Measurements from ENCODE around the gene CDHR5.

Gene CDHR5

GRCh38 chr11:596374-596773 lies 28.4 kb downstream of the CDHR5 start:
- no peak overlapping the region for H3K27ac ChIP-seq
- no peak overlapping the region for H3K4me2 ChIP-seq (ENCODE audit: low read length)
- H2AFZ ChIP-seq: no peak overlapping the region
- peaks cover 2% of the 10 kb centered on the region for H3K79me2 ChIP-seq
- no peaks in the 10 kb centered on the region for H3K27me3 ChIP-seq (ENCODE audit: control insufficient read depth, insufficient read depth, low read length)
- TF ChIP-seq, protein P1, sequence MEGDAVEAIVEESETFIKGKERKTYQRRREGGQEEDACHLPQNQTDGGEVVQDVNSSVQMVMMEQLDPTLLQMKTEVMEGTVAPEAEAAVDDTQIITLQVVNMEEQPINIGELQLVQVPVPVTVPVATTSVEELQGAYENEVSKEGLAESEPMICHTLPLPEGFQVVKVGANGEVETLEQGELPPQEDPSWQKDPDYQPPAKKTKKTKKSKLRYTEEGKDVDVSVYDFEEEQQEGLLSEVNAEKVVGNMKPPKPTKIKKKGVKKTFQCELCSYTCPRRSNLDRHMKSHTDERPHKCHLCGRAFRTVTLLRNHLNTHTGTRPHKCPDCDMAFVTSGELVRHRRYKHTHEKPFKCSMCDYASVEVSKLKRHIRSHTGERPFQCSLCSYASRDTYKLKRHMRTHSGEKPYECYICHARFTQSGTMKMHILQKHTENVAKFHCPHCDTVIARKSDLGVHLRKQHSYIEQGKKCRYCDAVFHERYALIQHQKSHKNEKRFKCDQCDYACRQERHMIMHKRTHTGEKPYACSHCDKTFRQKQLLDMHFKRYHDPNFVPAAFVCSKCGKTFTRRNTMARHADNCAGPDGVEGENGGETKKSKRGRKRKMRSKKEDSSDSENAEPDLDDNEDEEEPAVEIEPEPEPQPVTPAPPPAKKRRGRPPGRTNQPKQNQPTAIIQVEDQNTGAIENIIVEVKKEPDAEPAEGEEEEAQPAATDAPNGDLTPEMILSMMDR (IDR thresholded peaks at IDR 0.05): no peak
- H3K9ac ChIP-seq: no peak overlapping the region
- H3K9me3 ChIP-seq (ENCODE audit: control insufficient read depth, low read length): no peaks in the 10 kb centered on the region
- no peaks in the 10 kb centered on the region for H3K4me1 ChIP-seq
- H3K4me3 ChIP-seq (ENCODE audit: low read depth, low read length): no peak overlapping the region
- no peaks in the 10 kb centered on the region for H3K36me3 ChIP-seq (ENCODE audit: control insufficient read depth, insufficient read depth, low read length)

GRCh38 chr11:595400-595799 lies 29.4 kb downstream of the CDHR5 start:
- Histone ChIP-seq H3K27me3 (ENCODE audit: control insufficient read depth, insufficient read depth, low read length) (no peaks in the 10 kb centered on the region), H3K36me3 (ENCODE audit: control insufficient read depth, insufficient read depth, low read length) (no peaks in the 10 kb centered on the region), H3K4me3 (ENCODE audit: low read depth, low read length) (no peak overlapping the region), H3K4me2 (ENCODE audit: low read length) (no peak overlapping the region), H2AFZ (no peak overlapping the region), H3K27ac (no peak overlapping the region), H3K4me1 (no peaks in the 10 kb centered on the region), H3K79me2 (peaks cover 2% of the 10 kb centered on the region), H3K9me3 (ENCODE audit: control insufficient read depth, low read length) (no peaks in the 10 kb centered on the region), H3K9ac (no peak overlapping the region)
- TF ChIP-seq, protein P1 (IDR thresholded peaks at IDR 0.05): no peak

GRCh38 chr11:593347-593746 lies 31.4 kb downstream of the CDHR5 start:
- Histone ChIP-seq H3K36me3 (ENCODE audit: control insufficient read depth, insufficient read depth, low read length) (no peaks in the 10 kb centered on the region), H3K27ac (no peak overlapping the region), H3K27me3 (ENCODE audit: control insufficient read depth, insufficient read depth, low read length) (no peaks in the 10 kb centered on the region), H3K4me1 (no peaks in the 10 kb centered on the region), H3K9ac (no peak overlapping the region), H3K4me2 (ENCODE audit: low read length) (no peak overlapping the region), H3K9me3 (ENCODE audit: control insufficient read depth, low read length) (no peaks in the 10 kb centered on the region), H2AFZ (no peak overlapping the region), H3K4me3 (ENCODE audit: low read depth, low read length) (no peak overlapping the region), H3K79me2 (peaks cover 2% of the 10 kb centered on the region)
- TF ChIP-seq, protein P1 (IDR thresholded peaks at IDR 0.05): no peak

- H3K27ac ChIP-seq: no peak overlapping the region
- H2AFZ ChIP-seq: no peak overlapping the region
- H3K79me2 ChIP-seq: peaks cover 2% of the 10 kb centered on the region
- no peak overlapping the region for H3K4me2 ChIP-seq (ENCODE audit: low read length)
- no peaks in the 10 kb centered on the region for H3K27me3 ChIP-seq (ENCODE audit: control insufficient read depth, insufficient read depth, low read length)
- H3K36me3 ChIP-seq (ENCODE audit: control insufficient read depth, insufficient read depth, low read length): no peaks in the 10 kb centered on the region
- H3K9me3 ChIP-seq (ENCODE audit: control insufficient read depth, low read length): no peaks in the 10 kb centered on the region
- no peak overlapping the region for H3K9ac ChIP-seq
- TF ChIP-seq, protein P1 (IDR thresholded peaks at IDR 0.05): no peak
- no peak overlapping the region for H3K4me3 ChIP-seq (ENCODE audit: low read depth, low read length)
- no peaks in the 10 kb centered on the region for H3K4me1 ChIP-seq
These were observed 31.8 kb downstream of the CDHR5 start for GRCh38 chr11:592918-593317.

- Histone ChIP-seq H3K36me3 (ENCODE audit: control insufficient read depth, insufficient read depth, low read length) (no peaks in the 10 kb centered on the region), H3K4me1 (no peaks in the 10 kb centered on the region), H3K9me3 (ENCODE audit: control insufficient read depth, low read length) (no peaks in the 10 kb centered on the region), H3K9ac (no peak overlapping the region), H3K4me3 (ENCODE audit: low read depth, low read length) (no peak overlapping the region), H3K4me2 (ENCODE audit: low read length) (no peak overlapping the region), H3K79me2 (peaks cover 2% of the 10 kb centered on the region), H2AFZ (no peak overlapping the region), H3K27ac (no peak overlapping the region), H3K27me3 (ENCODE audit: control insufficient read depth, insufficient read depth, low read length) (no peaks in the 10 kb centered on the region)
- TF ChIP-seq, protein P1 (IDR thresholded peaks at IDR 0.05): no peak
These were observed 32.3 kb downstream of the CDHR5 start for GRCh38 chr11:592501-592900.
